Measurements from ENCODE around the gene RNF7.

RNF7 gene

DNA sequence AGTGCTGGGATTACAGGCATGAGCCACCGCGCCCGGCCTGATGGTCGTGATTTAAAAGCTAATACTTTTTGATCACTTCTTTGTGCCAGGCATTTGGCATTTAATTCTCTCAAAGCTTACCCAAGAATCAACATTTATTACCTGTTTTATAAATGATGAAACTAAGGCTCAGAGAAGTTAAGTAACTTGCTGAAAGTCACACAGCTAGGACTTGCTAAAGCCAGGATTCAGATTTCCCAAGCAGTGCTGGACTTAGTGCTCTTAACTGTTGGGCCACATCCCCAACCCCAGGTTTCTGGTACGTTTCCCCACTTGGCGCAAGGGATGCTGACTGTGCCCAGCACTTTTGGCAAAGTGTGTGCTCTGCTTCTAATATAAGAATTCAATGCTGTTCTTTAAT is 35.6 kb downstream of the RNF7 start:
- H3K9me3 ChIP-seq (ENCODE audit: low read length), result no peaks in the 10 kb centered on the region
- H3K9me2 ChIP-seq (ENCODE audit: low read depth, low read length), result no peaks in the 10 kb centered on the region
- no peaks in the 10 kb centered on the region for H3K4me1 ChIP-seq (ENCODE audit: insufficient read depth, low read length, severe bottlenecking)
- no peak overlapping the region for H3K4me2 ChIP-seq (ENCODE audit: low read length)
- no peak overlapping the region for H2AFZ ChIP-seq (ENCODE audit: low read length)
- H3K9ac ChIP-seq (ENCODE audit: low read length), result no peak overlapping the region
- H3K79me2 ChIP-seq (ENCODE audit: insufficient read depth, low read length), result no peaks in the 10 kb centered on the region
- no peaks in the 10 kb centered on the region for H4K20me1 ChIP-seq (ENCODE audit: insufficient read depth, low read length)
- H3K27me3 ChIP-seq (ENCODE audit: insufficient read depth, low read length), result peaks cover 9% of the 10 kb centered on the region
- no peaks in the 10 kb centered on the region for H3K36me3 ChIP-seq (ENCODE audit: insufficient read depth, low read length)
- TF ChIP-seq, protein P1, sequence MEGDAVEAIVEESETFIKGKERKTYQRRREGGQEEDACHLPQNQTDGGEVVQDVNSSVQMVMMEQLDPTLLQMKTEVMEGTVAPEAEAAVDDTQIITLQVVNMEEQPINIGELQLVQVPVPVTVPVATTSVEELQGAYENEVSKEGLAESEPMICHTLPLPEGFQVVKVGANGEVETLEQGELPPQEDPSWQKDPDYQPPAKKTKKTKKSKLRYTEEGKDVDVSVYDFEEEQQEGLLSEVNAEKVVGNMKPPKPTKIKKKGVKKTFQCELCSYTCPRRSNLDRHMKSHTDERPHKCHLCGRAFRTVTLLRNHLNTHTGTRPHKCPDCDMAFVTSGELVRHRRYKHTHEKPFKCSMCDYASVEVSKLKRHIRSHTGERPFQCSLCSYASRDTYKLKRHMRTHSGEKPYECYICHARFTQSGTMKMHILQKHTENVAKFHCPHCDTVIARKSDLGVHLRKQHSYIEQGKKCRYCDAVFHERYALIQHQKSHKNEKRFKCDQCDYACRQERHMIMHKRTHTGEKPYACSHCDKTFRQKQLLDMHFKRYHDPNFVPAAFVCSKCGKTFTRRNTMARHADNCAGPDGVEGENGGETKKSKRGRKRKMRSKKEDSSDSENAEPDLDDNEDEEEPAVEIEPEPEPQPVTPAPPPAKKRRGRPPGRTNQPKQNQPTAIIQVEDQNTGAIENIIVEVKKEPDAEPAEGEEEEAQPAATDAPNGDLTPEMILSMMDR (IDR thresholded peaks at IDR 0.05; ENCODE audit: low read length), result no peak
- TF ChIP-seq EZH2 (IDR thresholded peaks at IDR 0.05; ENCODE audit: borderline replicate concordance, low read length), result no peak
- H3K27ac ChIP-seq (ENCODE audit: low read depth, low read length, poor library complexity, severe bottlenecking), result no peak overlapping the region
- H3F3A ChIP-seq (ENCODE audit: insufficient read depth, low read length), result no peaks in the 10 kb centered on the region
- H3K4me3 ChIP-seq (ENCODE audit: low read depth, low read length, poor library complexity, severe bottlenecking), result no peak overlapping the region

DNA sequence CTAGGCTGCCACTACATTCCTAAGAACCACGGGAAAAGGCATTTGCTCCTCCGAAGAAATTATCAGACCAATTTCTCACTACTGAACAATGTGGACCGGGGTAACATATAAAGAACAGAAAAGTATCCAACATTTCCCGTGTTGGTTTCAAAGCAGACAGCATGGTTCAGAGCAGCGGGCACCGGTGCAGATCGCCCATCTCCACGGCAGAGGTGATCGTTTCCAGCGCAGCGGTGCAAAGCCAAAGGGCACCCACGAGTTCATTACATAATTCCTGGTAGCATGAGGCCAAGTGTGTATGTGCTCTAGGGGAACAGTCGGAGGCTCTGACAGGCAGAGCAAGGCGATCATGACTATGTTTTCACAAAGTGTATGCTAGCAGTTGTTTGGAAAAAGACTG is 38.3 kb downstream of the RNF7 start:
- TF ChIP-seq, protein P1 (IDR thresholded peaks at IDR 0.05; ENCODE audit: low read length), result no peak
- TF ChIP-seq EZH2 (IDR thresholded peaks at IDR 0.05; ENCODE audit: borderline replicate concordance, low read length), result no peak
- H3K9me2 ChIP-seq (ENCODE audit: low read depth, low read length), result no peaks in the 10 kb centered on the region
- no peak overlapping the region for H3K27ac ChIP-seq (ENCODE audit: low read depth, low read length, poor library complexity, severe bottlenecking)

DNA sequence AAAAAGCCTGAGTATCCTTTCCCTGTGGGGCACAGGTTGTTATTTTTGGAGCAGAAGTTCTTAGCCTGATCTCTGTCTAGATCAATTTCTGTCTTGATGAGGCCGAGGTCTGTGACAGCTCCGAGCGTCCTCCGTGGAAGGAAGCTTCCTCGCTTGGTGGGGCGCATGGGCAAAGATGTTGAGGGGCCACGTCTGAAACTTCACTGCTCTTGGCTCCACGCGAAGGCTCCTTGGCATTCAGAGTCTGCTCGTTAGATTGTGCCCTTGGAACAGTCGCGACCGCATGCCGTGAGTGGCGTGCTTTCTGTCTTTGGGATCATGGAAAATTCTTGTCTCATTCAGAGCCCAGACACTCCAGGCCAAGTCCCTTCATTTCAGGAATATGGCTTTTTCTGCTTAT is 38.8 kb downstream of the RNF7 start:
- no peaks in the 10 kb centered on the region for H4K20me1 ChIP-seq (ENCODE audit: insufficient read depth, low read length)
- no peak for TF ChIP-seq EZH2 (IDR thresholded peaks at IDR 0.05; ENCODE audit: borderline replicate concordance, low read length)
- TF ChIP-seq, protein P1 (IDR thresholded peaks at IDR 0.05; ENCODE audit: low read length), result no peak
- H3K4me2 ChIP-seq (ENCODE audit: low read length), result no peak overlapping the region
- H3K4me1 ChIP-seq (ENCODE audit: insufficient read depth, low read length, severe bottlenecking), result no peaks in the 10 kb centered on the region
- peaks cover 4% of the 10 kb centered on the region for H3K27me3 ChIP-seq (ENCODE audit: insufficient read depth, low read length)
- no peak overlapping the region for H2AFZ ChIP-seq (ENCODE audit: low read length)
- no peaks in the 10 kb centered on the region for H3K79me2 ChIP-seq (ENCODE audit: insufficient read depth, low read length)
- H3K36me3 ChIP-seq (ENCODE audit: insufficient read depth, low read length), result no peaks in the 10 kb centered on the region
- no peak overlapping the region for H3K27ac ChIP-seq (ENCODE audit: low read depth, low read length, poor library complexity, severe bottlenecking)
- no peaks in the 10 kb centered on the region for H3K9me3 ChIP-seq (ENCODE audit: low read length)
- no peaks in the 10 kb centered on the region for H3F3A ChIP-seq (ENCODE audit: insufficient read depth, low read length)
- no peak overlapping the region for H3K9ac ChIP-seq (ENCODE audit: low read length)
- H3K4me3 ChIP-seq (ENCODE audit: low read depth, low read length, poor library complexity, severe bottlenecking), result no peak overlapping the region
- H3K9me2 ChIP-seq (ENCODE audit: low read depth, low read length), result no peaks in the 10 kb centered on the region

More for the DNA sequence above, 38.3 kb downstream of the RNF7 start:
- Histone ChIP-seq H3K79me2 (ENCODE audit: insufficient read depth, low read length) (no peaks in the 10 kb centered on the region), H3F3A (ENCODE audit: insufficient read depth, low read length) (no peaks in the 10 kb centered on the region), H3K9me3 (ENCODE audit: low read length) (no peaks in the 10 kb centered on the region), H3K9ac (ENCODE audit: low read length) (no peak overlapping the region), H3K4me3 (ENCODE audit: low read depth, low read length, poor library complexity, severe bottlenecking) (no peak overlapping the region), H3K36me3 (ENCODE audit: insufficient read depth, low read length) (no peaks in the 10 kb centered on the region), H3K4me2 (ENCODE audit: low read length) (no peak overlapping the region), H3K27me3 (ENCODE audit: insufficient read depth, low read length) (peaks cover 4% of the 10 kb centered on the region), H4K20me1 (ENCODE audit: insufficient read depth, low read length) (no peaks in the 10 kb centered on the region), H3K4me1 (ENCODE audit: insufficient read depth, low read length, severe bottlenecking) (no peaks in the 10 kb centered on the region), H2AFZ (ENCODE audit: low read length) (no peak overlapping the region)

All from OCI-LY1 (cell line).